ENCODE measurements around the gene CNTNAP2. TPM values are rescaled to one million over a fixed set of nuclear protein-coding genes. Genes with fewer than 3 reads are reported as not detected.

Gene CNTNAP2
- total and polyA plus RNA-seq, 2 of the 13 experiments (the other 11 are each of a cell fraction or from before 2014, with no cell fraction given), result 0.40 to 0.42 TPM

DNA sequence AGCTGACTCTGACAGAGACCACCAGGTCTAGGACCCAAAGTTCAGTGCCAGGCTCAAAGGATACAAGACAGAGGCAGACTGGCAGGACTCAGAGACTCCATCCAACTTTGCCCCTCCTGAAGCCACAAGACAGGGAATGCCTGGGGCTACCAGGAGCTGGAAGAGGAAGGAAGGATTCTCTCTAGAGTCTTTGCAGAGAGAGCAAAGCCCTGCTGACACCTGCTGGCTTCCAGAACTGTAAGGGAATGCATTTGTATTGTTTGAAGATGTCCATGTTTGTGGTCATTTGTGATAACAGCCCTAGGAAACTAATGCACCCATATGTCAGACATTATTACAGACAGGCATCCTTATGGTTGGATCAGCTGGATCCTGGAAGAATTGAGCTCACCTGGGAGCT, 2341.7 kb downstream of the CNTNAP2 start (continued):
- TF ChIP-seq, protein P1, sequence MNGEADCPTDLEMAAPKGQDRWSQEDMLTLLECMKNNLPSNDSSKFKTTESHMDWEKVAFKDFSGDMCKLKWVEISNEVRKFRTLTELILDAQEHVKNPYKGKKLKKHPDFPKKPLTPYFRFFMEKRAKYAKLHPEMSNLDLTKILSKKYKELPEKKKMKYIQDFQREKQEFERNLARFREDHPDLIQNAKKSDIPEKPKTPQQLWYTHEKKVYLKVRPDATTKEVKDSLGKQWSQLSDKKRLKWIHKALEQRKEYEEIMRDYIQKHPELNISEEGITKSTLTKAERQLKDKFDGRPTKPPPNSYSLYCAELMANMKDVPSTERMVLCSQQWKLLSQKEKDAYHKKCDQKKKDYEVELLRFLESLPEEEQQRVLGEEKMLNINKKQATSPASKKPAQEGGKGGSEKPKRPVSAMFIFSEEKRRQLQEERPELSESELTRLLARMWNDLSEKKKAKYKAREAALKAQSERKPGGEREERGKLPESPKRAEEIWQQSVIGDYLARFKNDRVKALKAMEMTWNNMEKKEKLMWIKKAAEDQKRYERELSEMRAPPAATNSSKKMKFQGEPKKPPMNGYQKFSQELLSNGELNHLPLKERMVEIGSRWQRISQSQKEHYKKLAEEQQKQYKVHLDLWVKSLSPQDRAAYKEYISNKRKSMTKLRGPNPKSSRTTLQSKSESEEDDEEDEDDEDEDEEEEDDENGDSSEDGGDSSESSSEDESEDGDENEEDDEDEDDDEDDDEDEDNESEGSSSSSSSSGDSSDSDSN (CRISPR knock-in tag; IDR thresholded peaks at IDR 0.05), result no peak
- TF ChIP-seq GZF1 (CRISPR knock-in tag; IDR thresholded peaks at IDR 0.05), result no peak
- no peak for TF ChIP-seq TMF1 (CRISPR knock-in tag; IDR thresholded peaks at IDR 0.05; ENCODE audit: low read depth)
- no peak for TF ChIP-seq MIXL1 (CRISPR knock-in tag; IDR thresholded peaks at IDR 0.05)
- TF ChIP-seq, protein P2, sequence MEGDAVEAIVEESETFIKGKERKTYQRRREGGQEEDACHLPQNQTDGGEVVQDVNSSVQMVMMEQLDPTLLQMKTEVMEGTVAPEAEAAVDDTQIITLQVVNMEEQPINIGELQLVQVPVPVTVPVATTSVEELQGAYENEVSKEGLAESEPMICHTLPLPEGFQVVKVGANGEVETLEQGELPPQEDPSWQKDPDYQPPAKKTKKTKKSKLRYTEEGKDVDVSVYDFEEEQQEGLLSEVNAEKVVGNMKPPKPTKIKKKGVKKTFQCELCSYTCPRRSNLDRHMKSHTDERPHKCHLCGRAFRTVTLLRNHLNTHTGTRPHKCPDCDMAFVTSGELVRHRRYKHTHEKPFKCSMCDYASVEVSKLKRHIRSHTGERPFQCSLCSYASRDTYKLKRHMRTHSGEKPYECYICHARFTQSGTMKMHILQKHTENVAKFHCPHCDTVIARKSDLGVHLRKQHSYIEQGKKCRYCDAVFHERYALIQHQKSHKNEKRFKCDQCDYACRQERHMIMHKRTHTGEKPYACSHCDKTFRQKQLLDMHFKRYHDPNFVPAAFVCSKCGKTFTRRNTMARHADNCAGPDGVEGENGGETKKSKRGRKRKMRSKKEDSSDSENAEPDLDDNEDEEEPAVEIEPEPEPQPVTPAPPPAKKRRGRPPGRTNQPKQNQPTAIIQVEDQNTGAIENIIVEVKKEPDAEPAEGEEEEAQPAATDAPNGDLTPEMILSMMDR (CRISPR knock-in tag; IDR thresholded peaks at IDR 0.05), result peak; percentile 60
- no peak for TF ChIP-seq KLF12 (CRISPR knock-in tag; IDR thresholded peaks at IDR 0.05; ENCODE audit: borderline replicate concordance)
- TF ChIP-seq STAG1 (CRISPR knock-in tag; IDR thresholded peaks at IDR 0.05), result peak; percentile 59
- no peak for TF ChIP-seq ZNF652 (CRISPR knock-in tag; IDR thresholded peaks at IDR 0.05; ENCODE audit: borderline replicate concordance, low read depth)
- TF ChIP-seq U2AF1 (optimal IDR thresholded peaks at IDR 0.05; ENCODE audit: low read depth, low read length), result no peak
- no peak for TF ChIP-seq BORCS8-MEF2B (CRISPR knock-in tag; IDR thresholded peaks at IDR 0.05)
- TF ChIP-seq, protein P3, sequence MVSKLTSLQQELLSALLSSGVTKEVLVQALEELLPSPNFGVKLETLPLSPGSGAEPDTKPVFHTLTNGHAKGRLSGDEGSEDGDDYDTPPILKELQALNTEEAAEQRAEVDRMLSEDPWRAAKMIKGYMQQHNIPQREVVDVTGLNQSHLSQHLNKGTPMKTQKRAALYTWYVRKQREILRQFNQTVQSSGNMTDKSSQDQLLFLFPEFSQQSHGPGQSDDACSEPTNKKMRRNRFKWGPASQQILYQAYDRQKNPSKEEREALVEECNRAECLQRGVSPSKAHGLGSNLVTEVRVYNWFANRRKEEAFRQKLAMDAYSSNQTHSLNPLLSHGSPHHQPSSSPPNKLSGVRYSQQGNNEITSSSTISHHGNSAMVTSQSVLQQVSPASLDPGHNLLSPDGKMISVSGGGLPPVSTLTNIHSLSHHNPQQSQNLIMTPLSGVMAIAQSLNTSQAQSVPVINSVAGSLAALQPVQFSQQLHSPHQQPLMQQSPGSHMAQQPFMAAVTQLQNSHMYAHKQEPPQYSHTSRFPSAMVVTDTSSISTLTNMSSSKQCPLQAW (CRISPR knock-in tag; IDR thresholded peaks at IDR 0.05), result no peak
- no peak for TF ChIP-seq SOX6 (IDR thresholded peaks at IDR 0.05)
- no peak for TF ChIP-seq SOX6 (CRISPR knock-in tag; IDR thresholded peaks at IDR 0.05)
- no peak for TF ChIP-seq NFKBIZ (CRISPR knock-in tag; IDR thresholded peaks at IDR 0.05)
- TF ChIP-seq, protein P4, sequence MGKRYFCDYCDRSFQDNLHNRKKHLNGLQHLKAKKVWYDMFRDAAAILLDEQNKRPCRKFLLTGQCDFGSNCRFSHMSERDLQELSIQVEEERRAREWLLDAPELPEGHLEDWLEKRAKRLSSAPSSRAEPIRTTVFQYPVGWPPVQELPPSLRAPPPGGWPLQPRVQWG (CRISPR knock-in tag; IDR thresholded peaks at IDR 0.05; ENCODE audit: borderline replicate concordance, low read depth), result no peak
